ENCODE measurements around the gene TBX4. TPM values are rescaled to one million over a fixed set of nuclear protein-coding genes. Genes with fewer than 3 reads are reported as not detected.

The TBX4 gene
- total and polyA plus RNA-seq, 2 of the 13 experiments (the other 11 are each of a cell fraction or from before 2014, with no cell fraction given) = 0.11 to 1.1 TPM

- no peak for TF ChIP-seq ZBTB40 (IDR thresholded peaks at IDR 0.05)
- no peak for TF ChIP-seq ZBTB40 (CRISPR knock-in tag; IDR thresholded peaks at IDR 0.05)
- 0 out of 2 replicates have a peak, but pooled peaks have one; percentile 37 for TF ChIP-seq EEA1 (CRISPR knock-in tag; IDR thresholded peaks at IDR 0.05; ENCODE audit: borderline replicate concordance)
- no peak; the same call in 1 of the 2 replicates for TF ChIP-seq ZNF710 (CRISPR knock-in tag; IDR thresholded peaks at IDR 0.05; ENCODE audit: borderline replicate concordance)
- no peak for TF ChIP-seq ZFP36 (IDR thresholded peaks at IDR 0.05; ENCODE audit: borderline replicate concordance, low read depth, low read length, partially characterized antibody)
- TF ChIP-seq, protein P1, sequence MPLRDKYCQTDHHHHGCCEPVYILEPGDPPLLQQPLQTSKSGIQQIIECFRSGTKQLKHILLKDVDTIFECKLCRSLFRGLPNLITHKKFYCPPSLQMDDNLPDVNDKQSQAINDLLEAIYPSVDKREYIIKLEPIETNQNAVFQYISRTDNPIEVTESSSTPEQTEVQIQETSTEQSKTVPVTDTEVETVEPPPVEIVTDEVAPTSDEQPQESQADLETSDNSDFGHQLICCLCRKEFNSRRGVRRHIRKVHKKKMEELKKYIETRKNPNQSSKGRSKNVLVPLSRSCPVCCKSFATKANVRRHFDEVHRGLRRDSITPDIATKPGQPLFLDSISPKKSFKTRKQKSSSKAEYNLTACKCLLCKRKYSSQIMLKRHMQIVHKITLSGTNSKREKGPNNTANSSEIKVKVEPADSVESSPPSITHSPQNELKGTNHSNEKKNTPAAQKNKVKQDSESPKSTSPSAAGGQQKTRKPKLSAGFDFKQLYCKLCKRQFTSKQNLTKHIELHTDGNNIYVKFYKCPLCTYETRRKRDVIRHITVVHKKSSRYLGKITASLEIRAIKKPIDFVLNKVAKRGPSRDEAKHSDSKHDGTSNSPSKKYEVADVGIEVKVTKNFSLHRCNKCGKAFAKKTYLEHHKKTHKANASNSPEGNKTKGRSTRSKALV (CRISPR knock-in tag; IDR thresholded peaks at IDR 0.05) = peak; percentile 56; the same call in 1 of the 2 replicates
- no peak for TF ChIP-seq CCDC6 (CRISPR knock-in tag; IDR thresholded peaks at IDR 0.05)
- TF ChIP-seq GATAD1 (CRISPR knock-in tag; IDR thresholded peaks at IDR 0.05) = no peak
- TF ChIP-seq FLYWCH1 (CRISPR knock-in tag; IDR thresholded peaks at IDR 0.05) = no peak
- TF ChIP-seq, protein P2, sequence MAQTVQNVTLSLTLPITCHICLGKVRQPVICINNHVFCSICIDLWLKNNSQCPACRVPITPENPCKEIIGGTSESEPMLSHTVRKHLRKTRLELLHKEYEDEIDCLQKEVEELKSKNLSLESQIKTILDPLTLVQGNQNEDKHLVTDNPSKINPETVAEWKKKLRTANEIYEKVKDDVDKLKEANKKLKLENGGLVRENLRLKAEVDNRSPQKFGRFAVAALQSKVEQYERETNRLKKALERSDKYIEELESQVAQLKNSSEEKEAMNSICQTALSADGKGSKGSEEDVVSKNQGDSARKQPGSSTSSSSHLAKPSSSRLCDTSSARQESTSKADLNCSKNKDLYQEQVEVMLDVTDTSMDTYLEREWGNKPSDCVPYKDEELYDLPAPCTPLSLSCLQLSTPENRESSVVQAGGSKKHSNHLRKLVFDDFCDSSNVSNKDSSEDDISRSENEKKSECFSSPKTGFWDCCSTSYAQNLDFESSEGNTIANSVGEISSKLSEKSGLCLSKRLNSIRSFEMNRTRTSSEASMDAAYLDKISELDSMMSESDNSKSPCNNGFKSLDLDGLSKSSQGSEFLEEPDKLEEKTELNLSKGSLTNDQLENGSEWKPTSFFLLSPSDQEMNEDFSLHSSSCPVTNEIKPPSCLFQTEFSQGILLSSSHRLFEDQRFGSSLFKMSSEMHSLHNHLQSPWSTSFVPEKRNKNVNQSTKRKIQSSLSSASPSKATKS (CRISPR knock-in tag; IDR thresholded peaks at IDR 0.05) = no peak
- TF ChIP-seq ZBTB14 (CRISPR knock-in tag; IDR thresholded peaks at IDR 0.05) = 0 out of 2 replicates have a peak, but pooled peaks have one; percentile 44
Measured at GRCh38 chr17:61409301-61410112, 42.7 kb upstream of the TBX4 start (continued).

Data from HepG2 (cell line).